ENCODE data around the gene POLD4. TPM values are rescaled to one million over a fixed set of nuclear protein-coding genes. Genes with fewer than 3 reads are reported as not detected.

The POLD4 gene
- total RNA-seq, 4 donors from 2014 or later: 38.6 to 105 (median 60.6) TPM

DNA sequence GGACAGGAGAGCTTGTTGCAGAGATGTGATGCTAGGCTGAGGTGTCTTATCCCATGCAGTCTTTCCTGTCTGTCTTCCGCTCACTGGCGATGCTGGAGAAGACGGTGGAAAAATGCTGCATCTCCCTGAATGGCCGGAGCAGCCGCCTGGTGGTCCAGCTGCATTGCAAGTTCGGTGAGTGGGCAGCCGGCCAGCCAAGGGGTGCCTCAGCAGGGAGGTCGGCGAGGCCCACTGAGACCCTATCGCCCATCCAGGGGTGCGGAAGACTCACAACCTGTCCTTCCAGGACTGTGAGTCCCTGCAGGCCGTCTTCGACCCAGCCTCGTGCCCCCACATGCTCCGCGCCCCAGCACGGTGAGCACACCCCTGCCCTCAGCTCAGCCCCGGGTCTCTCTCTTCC is 40.1 kb upstream of the POLD4 start:
- Histone ChIP-seq H3K27ac (no peak overlapping the region), H3K9me3 (no peaks in the 10 kb centered on the region), H3K27me3 (no peaks in the 10 kb centered on the region), H3K4me3 (replicated peaks in 1 of 3) (no peak overlapping the region), H3K36me3 (peaks cover 13 to 14% of the 10 kb centered on the region in 2 donors), H3K4me1 (peaks cover 4 to 20% of the 10 kb centered on the region in 2 donors)
- WGBS, 2 donors: 89 to 95% methylated on average over 18 of the region's 18 CpGs
- TF ChIP-seq, protein P1, sequence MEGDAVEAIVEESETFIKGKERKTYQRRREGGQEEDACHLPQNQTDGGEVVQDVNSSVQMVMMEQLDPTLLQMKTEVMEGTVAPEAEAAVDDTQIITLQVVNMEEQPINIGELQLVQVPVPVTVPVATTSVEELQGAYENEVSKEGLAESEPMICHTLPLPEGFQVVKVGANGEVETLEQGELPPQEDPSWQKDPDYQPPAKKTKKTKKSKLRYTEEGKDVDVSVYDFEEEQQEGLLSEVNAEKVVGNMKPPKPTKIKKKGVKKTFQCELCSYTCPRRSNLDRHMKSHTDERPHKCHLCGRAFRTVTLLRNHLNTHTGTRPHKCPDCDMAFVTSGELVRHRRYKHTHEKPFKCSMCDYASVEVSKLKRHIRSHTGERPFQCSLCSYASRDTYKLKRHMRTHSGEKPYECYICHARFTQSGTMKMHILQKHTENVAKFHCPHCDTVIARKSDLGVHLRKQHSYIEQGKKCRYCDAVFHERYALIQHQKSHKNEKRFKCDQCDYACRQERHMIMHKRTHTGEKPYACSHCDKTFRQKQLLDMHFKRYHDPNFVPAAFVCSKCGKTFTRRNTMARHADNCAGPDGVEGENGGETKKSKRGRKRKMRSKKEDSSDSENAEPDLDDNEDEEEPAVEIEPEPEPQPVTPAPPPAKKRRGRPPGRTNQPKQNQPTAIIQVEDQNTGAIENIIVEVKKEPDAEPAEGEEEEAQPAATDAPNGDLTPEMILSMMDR (IDR thresholded peaks at IDR 0.05): no peak
- no peak for TF ChIP-seq POLR2A (IDR thresholded peaks at IDR 0.05)
- no peak for DNase-seq
- intact Hi-C loops (cut with DNase I): loop anchor here (5.0 to 10.0 kb wide), 2 partner anchors 71 to 114 kb away; partner anchors contain the start of genes CDK2AP2, PITPNM1 and TMEM134

DNA sequence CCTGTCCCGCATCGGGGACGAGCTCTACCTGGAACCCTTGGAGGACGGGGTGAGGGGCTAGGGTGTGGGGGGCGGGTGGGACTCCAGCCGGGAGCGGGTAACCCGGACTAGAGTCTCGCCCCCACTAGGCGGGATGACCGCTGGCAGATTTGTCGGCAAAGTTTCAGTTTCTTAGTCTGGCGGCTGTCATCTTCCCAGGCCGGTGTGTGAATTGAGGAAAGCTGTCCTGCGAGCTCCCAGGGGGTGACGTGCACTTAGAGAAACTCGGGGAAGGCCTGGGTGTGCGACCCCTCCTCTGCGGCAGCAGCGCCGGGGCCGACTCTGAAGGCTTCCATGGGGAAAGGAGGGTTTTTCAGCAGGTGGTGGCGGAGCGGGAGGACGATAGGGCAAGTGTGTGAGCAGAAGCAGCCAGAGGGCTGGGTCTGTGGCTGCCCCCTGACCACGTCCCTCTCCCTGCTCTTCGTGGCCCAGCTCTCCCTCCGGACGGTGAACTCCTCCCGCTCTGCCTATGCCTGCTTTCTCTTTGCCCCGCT is 38.9 kb upstream of the POLD4 start:
- TF ChIP-seq POLR2A (IDR thresholded peaks at IDR 0.05): no peak
- TF ChIP-seq, protein P1 (IDR thresholded peaks at IDR 0.05): no peak
- intact Hi-C loops (cut with DNase I): loop anchor here (5.0 to 10.0 kb wide), 2 partner anchors 73 to 115 kb away; partner anchors contain the start of genes CDK2AP2, PITPNM1 and TMEM134
- H3K4me3 ChIP-seq (replicated peaks in 1 of 3): peak overlapping the region; percentile 65 to 88 (median 77)

DNA sequence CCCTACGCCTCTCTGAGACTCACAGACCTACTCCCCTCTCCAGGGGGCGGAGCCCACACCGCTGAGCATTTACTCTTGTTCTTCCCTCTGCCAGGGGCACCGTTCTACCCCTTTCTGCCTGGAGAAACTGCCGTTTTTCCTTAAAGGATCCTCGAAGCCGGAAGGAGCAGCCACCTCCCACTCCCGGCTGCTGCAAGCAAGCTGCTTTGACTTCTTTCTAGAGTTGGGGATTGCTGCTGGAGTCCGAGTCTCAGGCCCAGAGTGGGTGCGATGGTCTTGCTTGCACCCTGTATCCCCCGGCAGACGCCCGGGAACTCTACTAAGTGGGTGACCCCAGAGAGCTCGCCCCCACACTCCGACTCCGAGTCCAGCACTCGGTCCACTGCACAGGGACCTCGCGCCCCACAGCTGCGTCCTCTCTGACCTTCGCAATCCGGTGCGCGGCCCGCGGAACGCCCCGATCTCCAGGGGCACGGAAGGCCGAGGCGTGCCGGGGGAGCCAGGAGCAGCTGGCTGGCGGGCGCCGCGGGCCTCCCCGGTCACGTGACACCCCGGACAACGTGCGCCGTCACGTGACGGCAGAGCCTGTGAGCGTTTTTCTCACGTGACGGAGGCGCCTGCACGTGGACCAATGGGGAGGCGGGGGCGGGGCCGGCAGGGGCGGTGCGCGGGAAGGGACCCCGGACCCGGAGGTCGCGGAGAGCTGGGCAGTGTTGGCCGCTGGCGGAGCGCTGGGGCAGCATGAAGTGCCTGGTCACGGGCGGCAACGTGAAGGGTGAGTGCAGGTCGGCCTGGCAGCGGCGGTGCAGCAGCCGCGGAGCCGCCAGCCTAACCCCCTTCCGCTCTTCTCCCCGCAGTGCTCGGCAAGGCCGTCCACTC is 38.2 kb upstream of the POLD4 start, which contains the start of gene RAD9A:
Gene RAD9A (plus strand): TSS at position 683 of the 879 bp plus-strand sequence. CDS start 59 bp downstream, at position 742.
- no peaks in the 10 kb centered on the region for H3K27me3 ChIP-seq
- H3K9me3 ChIP-seq: no peaks in the 10 kb centered on the region
- H3K4me3 ChIP-seq (replicated peaks in 1 of 3): peak within 1 kb of the TSS; percentile 65 to 88 (median 77)
- no peaks in the 10 kb centered on the region for H3K36me3 ChIP-seq
- 0% methylated on average over 16 to 29 of the region's 75 CpGs for WGBS, 2 donors
- peak within 1 kb of the TSS; percentile 7 to 79 (median 66) for H3K27ac ChIP-seq
- intact Hi-C loops (cut with DNase I): loop anchor here (5.0 to 10.0 kb wide), 2 partner anchors 73 to 116 kb away; partner anchors contain the start of genes CDK2AP2, PITPNM1 and TMEM134
- DNase-seq: peak; percentile 96 to 97
- H3K4me1 ChIP-seq: peaks cover 4 to 20% of the 10 kb centered on the region in 2 donors
- TF ChIP-seq, protein P1 (IDR thresholded peaks at IDR 0.05): peak in 1 of 6 experiments; percentile 30
- peak in 1 of 2 donors; percentile 73 for TF ChIP-seq POLR2A (IDR thresholded peaks at IDR 0.05)

More for the DNA sequence above, 38.9 kb upstream of the POLD4 start:
- peaks cover under 1 to 2% of the 10 kb centered on the region in 2 donors for H3K36me3 ChIP-seq
- 8 to 18% methylated on average over 14 to 26 of the region's 31 CpGs for WGBS, 2 donors
- peak overlapping the region in 1 of 3 donors; percentile 54 for H3K27ac ChIP-seq
- no peaks in the 10 kb centered on the region for H3K27me3 ChIP-seq
- H3K4me1 ChIP-seq: peaks cover 4 to 20% of the 10 kb centered on the region in 2 donors
- no peak for DNase-seq
- no peaks in the 10 kb centered on the region for H3K9me3 ChIP-seq

DNA sequence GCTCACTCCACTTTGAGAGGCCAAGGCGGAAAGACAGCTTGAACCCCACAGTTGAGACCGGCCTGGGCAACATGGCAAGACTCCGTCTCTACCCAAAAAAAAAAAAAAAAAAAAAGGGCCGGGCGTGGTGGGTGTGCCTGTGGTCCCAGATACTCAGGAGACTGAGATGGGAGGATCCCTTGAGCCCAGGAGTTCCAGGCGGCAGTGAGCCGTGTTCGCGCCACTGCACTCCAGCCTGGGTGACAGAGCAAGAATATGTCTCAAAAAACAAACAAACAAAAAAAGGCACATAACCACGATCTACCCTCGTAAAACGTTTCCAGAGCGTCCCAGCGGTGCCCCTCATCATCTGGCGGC is 37.6 kb upstream of the POLD4 start:
- peak overlapping the region; percentile 8 to 77 (median 65) for H3K4me3 ChIP-seq (replicated peaks in 1 of 3)
- H3K4me1 ChIP-seq: peaks cover 4 to 20% of the 10 kb centered on the region in 2 donors
- no peak for TF ChIP-seq POLR2A (IDR thresholded peaks at IDR 0.05)
- TF ChIP-seq, protein P1 (IDR thresholded peaks at IDR 0.05): no peak
- intact Hi-C loops (cut with DNase I): loop anchor here (5.0 to 10.0 kb wide), 2 partner anchors 74 to 116 kb away; partner anchors contain the start of genes CDK2AP2, PITPNM1 and TMEM134
- peak overlapping the region; percentile 7 to 79 (median 66) for H3K27ac ChIP-seq
- no peaks in the 10 kb centered on the region for H3K27me3 ChIP-seq
- no peaks in the 10 kb centered on the region for H3K9me3 ChIP-seq
- DNase-seq: no peak
- no peaks in the 10 kb centered on the region for H3K36me3 ChIP-seq
- WGBS, 2 donors: 13 to 14% methylated on average over 15 of the region's 15 CpGs
